ENCODE data around the gene JSRP1.

JSRP1 gene

GRCh38 chr19:2246801-2247361 is 9.3 kb downstream of the JSRP1 start:
- DNase-seq: no peak

GRCh38 chr19:2246014-2246620 is 10.1 kb downstream of the JSRP1 start:
- DNase-seq: no peak

- DNase-seq: no peak
These were observed 10.9 kb downstream of the JSRP1 start for GRCh38 chr19:2245273-2245672.

- DNase-seq: no peak
These were observed 11.7 kb downstream of the JSRP1 start for GRCh38 chr19:2244486-2244885.

GRCh38 chr19:2244125-2244411 is 12.1 kb downstream of the JSRP1 start:
- no peak for DNase-seq

- no peak for DNase-seq
These were observed 12.7 kb downstream of the JSRP1 start for GRCh38 chr19:2243274-2244124.

GRCh38 chr19:2242816-2243215 is 13.4 kb downstream of the JSRP1 start:
- no peak for DNase-seq

- no peak for DNase-seq
These were observed 14.1 kb downstream of the JSRP1 start for GRCh38 chr19:2242092-2242537.

- DNase-seq: no peak
These were observed 15.1 kb downstream of the JSRP1 start for GRCh38 chr19:2240881-2241760.

- peak; percentile 30 for DNase-seq
These were observed 16.1 kb downstream of the JSRP1 start for GRCh38 chr19:2239771-2240770.

GRCh38 chr19:2239173-2239572 is 17.0 kb downstream of the JSRP1 start:
- DNase-seq: no peak

- no peak for DNase-seq
These were observed 18.4 kb downstream of the JSRP1 start for GRCh38 chr19:2237869-2238153.

GRCh38 chr19:2237051-2237868 is 19.0 kb downstream of the JSRP1 start:
- DNase-seq: no peak

GRCh38 chr19:2236314-2237050 is 19.7 kb downstream of the JSRP1 start, which contains the start of the genes PLEKHJ1 and SF3A2:
Gene PLEKHJ1, minus strand, starts transcription at chr19:2236329. Its CDS starts 81 bp downstream, at chr19:2236248.
Gene SF3A2, plus strand, starts transcription at chr19:2236824. Its CDS starts 6,595 bp downstream, at chr19:2243419.
- peak; percentile 95 for DNase-seq

- no peak for DNase-seq
These were observed 20.2 kb downstream of the JSRP1 start for GRCh38 chr19:2236064-2236313.

GRCh38 chr19:2235381-2236063 is 20.7 kb downstream of the JSRP1 start:
- no peak for DNase-seq

- DNase-seq: no peak
These were observed 21.2 kb downstream of the JSRP1 start for GRCh38 chr19:2234996-2235380.

- DNase-seq: no peak
These were observed 22.5 kb downstream of the JSRP1 start for GRCh38 chr19:2233601-2234280.
